ENCODE results near the gene TAF11L13.
"Not testable (repeated sequence)": the region's sequence is repeated elsewhere in the genome, so short reads cannot be mapped to it uniquely, and the experiment has no call there.

Gene TAF11L13

DNA sequence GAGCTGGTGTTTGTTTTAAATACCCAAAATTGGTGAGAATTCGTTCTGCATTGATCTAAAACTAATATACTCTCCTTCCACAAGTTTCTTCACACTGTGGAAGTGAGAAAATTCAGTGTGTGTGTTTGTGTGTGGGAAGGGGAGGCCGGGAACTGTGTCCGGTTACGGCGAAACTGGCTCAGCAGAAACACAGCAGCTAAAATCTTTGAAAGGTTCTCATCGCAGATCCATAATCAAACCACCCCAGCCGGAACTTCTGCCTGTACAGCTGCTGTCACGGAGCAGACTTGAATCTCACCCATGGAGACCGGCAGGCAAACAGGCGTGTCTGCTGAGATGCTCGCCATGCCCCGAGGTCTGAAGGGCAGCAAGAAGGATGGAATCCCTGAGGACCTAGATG, at the start of gene TAF11L13:
TSS of gene TAF11L13 (plus strand) at position 301 of the 400 bp plus-strand sequence.
- DNase-seq: not testable (repeated sequence)

DNA sequence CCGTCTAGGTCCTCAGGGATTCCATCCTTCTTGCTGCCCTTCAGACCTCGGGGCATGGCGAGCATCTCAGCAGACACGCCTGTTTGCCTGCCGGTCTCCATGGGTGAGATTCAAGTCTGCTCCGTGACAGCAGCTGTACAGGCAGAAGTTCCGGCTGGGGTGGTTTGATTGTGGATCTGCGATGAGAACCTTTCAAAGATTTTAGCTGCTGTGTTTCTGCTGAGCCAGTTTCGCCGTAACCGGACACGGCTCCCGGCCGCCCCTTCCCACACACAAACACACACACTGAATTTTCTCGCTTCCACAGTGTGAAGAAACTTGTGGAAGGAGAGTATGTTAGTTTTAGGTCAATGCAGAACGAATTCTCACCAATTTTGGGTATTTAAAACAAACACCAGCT, 46.2 kb upstream of the TAF11L13 start, which contains the start of gene TAF11L7:
TSS of gene TAF11L7 (minus strand) at position 101 of the 400 bp plus-strand sequence.
- DNase-seq: not testable (repeated sequence)

DNA sequence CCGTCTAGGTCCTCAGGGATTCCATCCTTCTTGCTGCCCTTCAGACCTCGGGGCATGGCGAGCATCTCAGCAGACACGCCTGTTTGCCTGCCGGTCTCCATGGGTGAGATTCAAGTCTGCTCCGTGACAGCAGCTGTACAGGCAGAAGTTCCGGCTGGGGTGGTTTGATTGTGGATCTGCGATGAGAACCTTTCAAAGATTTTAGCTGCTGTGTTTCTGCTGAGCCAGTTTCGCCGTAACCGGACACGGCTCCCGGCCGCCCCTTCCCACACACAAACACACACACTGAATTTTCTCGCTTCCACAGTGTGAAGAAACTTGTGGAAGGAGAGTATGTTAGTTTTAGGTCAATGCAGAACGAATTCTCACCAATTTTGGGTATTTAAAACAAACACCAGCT, 41.0 kb upstream of the TAF11L13 start, which contains the start of gene TAF11L8:
TSS of gene TAF11L8 (minus strand) at position 101 of the 400 bp plus-strand sequence.
- DNase-seq: not testable (repeated sequence)

DNA sequence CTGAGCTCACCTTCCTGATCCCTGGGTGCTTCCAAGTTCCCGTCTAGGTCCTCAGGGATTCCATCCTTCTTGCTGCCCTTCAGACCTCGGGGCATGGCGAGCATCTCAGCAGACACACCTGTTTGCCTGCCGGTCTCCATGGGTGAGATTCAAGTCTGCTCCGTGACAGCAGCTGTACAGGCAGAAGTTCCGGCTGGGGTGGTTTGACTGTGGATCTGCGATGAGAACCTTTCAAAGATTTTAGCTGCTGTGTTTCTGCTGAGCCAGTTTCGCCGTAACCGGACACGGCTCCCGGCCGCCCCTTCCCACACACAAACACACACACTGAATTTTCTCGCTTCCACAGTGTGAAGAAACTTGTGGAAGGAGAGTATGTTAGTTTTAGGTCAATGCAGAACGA, 37.6 kb upstream of the TAF11L13 start, which contains the start of gene TAF11L9:
TSS of gene TAF11L9 (minus strand) at position 140 of the 400 bp plus-strand sequence.
- DNase-seq: not testable (repeated sequence)

DNA sequence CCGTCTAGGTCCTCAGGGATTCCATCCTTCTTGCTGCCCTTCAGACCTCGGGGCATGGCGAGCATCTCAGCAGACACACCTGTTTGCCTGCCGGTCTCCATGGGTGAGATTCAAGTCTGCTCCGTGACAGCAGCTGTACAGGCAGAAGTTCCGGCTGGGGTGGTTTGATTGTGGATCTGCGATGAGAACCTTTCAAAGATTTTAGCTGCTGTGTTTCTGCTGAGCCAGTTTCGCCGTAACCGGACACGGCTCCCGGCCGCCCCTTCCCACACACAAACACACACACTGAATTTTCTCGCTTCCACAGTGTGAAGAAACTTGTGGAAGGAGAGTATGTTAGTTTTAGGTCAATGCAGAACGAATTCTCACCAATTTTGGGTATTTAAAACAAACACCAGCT, 34.2 kb upstream of the TAF11L13 start, which contains the start of gene TAF11L10:
TSS of gene TAF11L10 (minus strand) at position 101 of the 400 bp plus-strand sequence.
- DNase-seq: not testable (repeated sequence)

DNA sequence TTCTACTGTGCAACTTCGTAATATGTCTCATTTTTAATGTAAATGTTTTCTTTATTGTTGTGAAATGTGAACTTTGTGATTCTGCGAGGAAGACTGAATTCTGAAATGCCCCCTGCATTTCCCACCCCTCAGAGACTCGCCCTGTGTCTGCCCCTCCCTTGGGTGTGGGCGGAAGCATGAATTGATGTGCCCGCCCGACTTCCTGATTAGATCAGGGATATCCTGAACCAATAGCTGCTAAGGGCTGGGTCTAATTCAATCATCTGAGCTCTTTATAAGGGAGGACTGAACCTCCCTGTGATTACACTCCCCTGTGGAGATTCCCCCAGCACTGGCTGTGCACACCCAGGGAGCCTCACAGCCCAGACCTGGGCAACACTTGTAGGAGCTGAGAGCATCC, 28.0 kb upstream of the TAF11L13 start, which contains the start of gene TAF11L11:
TSS of gene TAF11L11 (plus strand) at position 304 of the 400 bp plus-strand sequence.
- DNase-seq: not testable (repeated sequence)

DNA sequence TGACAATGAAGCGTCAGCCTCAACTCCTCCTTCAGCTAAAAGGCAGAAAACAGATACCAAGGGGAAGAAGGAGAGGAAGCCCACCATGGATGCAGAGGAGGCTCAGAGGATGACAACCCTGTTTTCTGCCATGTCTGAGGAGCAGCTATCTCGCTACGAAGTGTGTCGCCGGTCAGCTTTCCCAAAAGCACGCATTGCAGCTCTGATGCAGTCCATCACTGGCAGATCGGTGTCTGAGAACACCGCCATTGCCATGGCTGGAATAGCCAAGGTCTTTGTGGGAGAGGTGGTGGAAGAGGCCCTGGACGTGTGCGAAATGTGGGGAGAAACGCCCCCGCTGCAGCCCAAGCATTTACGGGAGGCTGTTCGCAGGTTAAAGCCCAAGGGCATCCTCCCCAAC, 26.9 kb upstream of the TAF11L13 start:
- DNase-seq: no peak

DNA sequence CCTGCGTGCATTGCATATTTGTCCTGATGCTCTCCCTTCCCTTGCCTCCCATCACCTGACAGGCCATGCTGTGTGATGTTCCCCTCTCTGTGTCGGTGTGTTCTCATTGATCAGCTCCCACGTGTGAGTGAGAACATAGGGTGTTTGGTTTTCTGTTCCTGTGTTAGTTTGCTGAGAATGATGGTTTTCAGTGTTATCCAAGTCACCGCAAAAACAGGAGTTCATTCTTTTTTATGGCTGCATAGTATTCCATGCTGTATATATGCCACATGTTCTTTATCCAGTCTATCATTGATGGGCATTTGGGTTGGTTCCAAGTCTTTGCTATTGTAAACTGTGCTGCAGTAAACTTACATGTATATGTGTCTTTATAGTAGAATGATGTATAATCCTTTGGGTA, 24.4 kb upstream of the TAF11L13 start:
- not testable (repeated sequence) for DNase-seq

DNA sequence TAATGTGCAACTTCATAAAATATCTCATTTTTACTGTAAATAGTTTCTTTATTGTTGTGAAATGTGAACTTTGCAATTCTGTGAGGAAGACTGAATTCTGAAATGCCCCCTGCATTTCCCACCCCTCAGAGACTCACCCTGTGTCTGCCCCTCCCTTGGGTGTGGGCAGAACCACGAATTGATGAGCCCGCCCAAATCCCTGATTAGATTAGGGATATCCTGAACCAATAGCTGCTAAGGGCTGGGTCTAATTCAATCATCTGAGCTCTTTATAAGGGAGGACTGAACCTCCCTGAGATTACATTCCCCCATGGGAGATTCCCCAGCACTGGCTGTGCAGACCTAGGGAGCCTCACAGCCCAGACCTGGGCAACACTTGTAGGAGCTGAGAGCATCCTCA, 21.8 kb upstream of the TAF11L13 start, which contains the start of gene TAF11L12:
TSS of gene TAF11L12 (plus strand) at position 301 of the 400 bp plus-strand sequence.
- DNase-seq: not testable (repeated sequence)

DNA sequence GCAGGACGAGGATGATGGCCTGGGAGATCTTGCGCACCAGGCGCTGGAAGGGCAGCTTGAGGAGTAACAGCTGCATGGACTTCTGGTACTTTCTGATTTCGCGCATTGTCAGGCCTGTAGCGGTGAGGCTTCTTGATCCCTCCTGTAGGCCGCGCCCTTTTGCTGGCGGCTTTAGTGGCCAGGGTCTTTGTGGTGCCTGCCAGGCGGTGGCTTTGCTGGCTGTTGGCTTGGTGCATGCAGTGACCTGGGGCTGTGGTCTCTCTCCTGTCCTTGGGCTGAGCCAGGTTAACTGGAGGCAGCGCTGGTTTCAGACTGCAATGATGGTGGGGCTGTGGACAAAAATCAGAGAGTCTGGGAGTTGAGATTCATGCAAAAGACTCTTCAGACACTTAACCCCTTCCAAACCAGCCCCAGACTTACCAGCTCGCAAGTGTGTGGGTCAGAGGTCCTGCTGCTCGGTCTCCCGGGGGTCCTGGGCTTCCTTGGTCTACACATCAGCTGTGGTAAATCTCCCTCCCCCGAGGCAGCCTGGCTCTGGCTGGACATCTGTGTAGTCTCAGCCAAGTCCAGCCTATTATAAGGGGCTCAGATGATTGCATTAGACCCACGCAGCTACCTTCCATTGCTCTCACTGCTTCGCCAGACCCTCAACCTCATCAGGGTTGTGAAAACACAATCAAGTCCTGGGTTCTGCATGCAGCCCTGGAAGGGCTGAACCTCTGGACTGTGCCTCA, 16.8 kb upstream of the TAF11L13 start:
- DNase-seq: no peak

DNA sequence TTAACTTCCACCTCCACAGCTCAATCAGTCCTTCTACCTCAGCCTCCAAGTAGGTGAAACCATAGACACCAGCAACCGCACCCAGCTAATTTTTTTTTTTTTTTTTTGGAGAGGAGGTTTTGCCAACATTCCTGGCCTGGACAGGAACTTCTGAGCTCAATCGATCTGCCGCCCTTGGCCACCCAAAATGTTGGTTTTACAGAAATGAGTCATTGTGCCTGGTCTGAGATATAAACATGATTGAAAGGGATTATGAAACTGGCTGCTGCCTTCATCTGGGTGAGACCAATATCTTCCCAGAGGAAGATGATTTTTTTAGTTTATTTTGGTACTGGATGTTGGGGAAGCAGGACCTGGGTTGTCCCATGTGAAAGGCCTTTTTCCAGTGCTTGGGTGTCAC, 12.5 kb upstream of the TAF11L13 start:
- DNase-seq: no peak

DNA sequence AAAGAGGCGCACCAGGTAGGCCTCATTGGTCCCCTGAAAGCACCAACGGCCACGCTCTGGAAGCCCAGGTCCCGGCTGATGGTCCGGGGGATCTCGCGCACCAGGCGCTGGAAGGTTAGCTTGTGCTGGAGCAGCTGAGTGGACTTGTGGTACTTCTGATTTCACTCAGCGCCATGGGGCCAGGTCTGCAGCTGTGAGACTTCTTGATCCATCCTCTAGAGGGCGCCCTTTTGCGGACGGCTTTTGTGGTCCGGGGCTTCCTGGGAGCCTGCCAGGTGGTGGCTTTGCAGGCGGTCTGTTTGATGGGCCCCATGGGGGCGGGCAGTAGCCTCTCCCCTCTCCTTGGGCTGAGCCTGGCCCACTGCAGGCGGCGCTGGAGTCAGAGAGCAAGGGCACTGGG, 11.3 kb upstream of the TAF11L13 start:
- DNase-seq: no peak

DNA sequence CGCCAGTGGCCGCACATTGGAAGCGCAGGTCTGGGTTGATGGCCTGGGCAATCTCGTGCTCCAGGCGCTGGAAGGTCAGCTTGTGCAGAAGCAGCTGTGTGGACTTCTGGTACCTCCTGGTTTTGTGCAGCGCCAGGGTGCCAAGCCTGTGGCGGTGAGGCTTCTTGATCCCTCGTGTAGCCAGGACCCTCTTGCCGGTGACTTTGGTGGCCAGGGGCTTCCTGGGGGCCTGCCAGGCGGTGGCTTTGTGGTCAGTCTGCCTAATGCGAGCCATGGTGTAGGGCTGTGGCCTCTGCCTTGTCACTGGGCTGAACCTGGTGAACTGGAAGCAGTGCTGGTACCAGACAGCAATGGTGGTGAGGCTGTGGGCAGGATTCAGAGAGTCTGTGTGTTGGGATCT, 6.2 kb upstream of the TAF11L13 start:
- DNase-seq: no peak

DNA sequence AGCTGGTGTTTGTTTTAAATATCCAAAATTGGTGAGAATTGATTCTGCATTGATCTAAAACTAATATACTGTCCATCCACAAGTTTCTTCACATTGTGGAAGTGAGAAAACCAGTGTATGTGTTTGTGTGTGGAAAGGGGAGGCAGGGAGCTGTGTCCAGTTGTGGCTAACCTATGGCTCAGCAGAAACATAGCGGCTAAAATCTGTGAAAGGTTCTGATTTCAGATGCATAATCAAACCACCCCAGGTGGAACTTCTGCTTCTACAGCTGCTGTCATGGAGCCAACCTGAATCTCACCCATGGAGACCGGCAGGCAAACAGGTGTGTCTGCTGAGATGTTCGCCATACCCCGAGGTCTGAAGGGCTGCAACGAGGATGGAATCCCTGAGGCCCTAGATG, 2.3 kb downstream of the TAF11L13 start, which contains the start of gene TAF11L14:
TSS of gene TAF11L14 (plus strand) at position 301 of the 400 bp plus-strand sequence.
- DNase-seq: no peak

DNA sequence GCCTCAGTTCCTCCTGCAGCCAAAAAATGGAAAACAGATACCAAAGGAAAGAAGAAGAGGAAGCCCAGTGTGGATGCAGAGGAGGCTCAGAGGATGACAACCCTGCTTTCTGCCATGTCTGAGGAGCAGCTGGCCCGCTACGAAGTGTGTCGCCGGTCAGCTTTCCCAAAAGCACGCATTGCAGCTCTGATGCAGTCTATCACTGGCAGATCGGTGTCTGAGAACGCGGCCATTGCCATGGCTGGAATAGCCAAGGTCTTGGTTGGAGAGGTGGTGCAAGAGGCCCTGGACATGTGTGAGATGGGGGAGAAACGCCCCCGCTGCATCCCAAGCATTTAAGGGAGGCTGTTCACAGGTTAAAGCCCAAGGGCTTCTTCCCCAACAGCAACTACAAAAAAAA, 17.3 kb downstream of the TAF11L13 start:
- DNase-seq: not testable (repeated sequence)

DNA sequence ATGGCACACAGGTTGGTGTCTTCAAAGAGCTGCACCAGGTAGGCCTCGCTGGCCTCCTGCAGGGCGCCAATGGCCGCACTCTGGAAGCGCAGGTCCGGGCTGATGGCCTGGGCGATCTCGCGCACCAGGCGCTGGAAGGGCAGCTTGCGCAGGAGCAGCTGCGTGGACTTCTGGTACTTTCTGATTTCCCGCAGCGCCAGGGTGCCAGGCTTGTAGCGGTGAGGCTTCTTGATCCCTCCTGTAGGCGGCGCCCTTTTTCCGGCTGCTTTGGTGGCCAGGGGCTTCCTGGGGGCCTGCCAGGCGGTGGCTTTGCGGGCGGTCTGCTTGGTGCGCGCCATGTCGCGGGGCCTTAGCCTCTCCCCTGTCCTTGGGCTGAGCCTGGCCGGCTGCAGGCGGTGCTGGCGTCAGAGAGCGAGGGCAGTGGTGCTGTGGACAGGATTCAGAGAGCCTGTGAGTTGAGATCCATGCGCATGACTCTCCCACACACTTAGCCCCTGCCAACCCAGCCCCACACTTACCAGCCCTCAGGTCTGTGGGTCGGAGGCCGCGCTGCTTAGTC, 23.4 kb downstream of the TAF11L13 start:
- not testable (repeated sequence) for DNase-seq

DNA sequence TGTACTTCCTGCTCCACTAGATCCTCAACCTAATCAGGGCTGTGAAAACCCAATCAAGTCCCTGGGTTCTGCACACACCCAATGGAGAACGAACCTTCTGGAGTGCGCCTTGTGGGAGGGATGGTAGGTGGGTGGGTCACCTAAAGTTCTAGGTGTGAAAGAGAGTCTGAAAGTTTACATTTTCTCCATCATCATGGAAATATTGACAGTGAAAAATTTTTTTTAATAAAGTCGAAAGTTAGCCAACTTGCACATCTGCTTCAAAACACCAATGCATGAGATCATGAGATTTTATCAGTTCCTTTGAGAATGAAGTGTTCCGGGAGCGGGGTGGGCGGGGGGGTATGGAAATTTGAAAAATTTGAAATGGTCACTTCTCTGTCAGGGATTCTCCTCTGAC, 24.0 kb downstream of the TAF11L13 start:
- DNase-seq: no peak

DNA sequence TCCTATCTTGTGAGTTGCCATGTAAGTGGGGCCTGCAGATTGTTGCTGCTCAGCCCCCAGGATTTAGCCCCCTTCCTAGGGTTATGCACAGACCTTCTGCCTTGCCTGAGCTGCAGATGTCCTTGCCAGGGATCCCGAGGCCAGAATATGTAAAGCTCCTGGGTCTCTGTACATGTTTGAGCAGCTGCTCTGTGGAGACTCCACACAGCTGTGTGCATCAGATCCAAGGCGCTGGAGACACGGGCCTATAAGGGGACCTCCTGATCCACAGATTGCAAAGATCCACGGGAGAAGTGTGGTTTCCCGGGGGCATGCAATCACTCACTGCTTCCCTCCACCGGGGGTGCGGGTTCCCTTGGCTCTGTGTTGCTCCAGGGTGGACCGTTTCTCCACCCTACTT, 31.3 kb downstream of the TAF11L13 start:
- DNase-seq: no peak

DNA sequence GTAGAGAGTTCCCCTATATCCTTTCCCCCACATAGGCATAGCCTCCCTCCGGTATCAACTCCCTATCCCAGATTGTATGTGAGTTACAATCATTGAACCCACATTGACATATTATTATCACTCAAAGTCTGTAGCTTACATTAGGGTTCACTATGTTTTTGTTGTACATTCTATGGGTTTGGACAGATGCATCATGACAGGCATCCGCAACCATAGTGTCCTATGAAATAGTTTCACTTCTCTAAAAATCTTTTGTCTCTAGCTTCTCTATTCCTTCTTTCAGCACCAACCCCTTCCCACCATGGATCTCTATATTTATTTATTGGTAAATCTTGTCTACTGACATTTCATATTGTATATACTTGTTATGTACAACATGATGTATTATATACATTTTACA, 33.9 kb downstream of the TAF11L13 start:
- DNase-seq: no peak

DNA sequence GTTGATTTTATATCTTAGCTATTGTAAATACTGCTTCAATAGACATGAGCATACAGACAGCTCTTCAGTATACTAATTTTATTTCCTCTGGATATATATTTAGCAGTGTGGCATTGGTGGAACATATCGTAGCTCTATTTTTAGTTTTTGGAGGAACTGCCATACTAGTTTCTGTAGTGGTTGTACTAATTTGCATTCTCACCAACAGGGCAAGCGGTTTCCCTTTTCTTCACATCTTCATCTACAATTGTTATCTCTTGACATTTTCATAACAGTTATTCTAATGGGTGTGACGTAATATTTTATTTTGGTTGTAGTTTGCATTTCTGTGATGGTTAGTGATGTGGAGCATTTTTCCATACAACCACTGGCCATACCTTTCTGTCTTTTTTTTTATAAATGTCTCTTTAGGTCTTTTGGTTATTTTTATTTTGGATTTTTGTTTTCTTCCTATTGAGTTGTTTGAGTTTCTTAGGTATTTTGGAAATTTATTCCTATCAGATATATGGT, 34.9 kb downstream of the TAF11L13 start:
- DNase-seq: no peak

DNA sequence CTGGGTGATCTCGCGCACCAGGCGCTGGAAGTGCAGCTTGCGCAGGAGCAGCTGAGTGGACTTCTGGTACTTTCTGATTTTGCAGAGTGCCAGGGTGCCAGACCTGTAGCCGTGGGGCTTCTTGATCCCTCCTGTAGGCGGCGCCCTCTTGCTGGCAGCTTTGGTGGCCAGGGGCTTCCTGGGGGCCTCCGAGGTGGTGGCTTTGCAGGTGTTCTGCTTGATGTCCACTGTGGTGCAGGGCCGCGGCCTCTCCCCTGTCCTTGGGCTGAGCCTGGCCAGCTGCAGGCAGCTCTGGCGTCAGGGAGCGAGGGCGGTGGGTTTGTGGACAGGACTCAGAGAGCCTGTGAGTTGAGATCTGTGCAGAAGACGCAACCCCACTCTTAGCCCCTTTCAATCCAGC, 38.5 kb downstream of the TAF11L13 start:
- DNase-seq: no peak

DNA sequence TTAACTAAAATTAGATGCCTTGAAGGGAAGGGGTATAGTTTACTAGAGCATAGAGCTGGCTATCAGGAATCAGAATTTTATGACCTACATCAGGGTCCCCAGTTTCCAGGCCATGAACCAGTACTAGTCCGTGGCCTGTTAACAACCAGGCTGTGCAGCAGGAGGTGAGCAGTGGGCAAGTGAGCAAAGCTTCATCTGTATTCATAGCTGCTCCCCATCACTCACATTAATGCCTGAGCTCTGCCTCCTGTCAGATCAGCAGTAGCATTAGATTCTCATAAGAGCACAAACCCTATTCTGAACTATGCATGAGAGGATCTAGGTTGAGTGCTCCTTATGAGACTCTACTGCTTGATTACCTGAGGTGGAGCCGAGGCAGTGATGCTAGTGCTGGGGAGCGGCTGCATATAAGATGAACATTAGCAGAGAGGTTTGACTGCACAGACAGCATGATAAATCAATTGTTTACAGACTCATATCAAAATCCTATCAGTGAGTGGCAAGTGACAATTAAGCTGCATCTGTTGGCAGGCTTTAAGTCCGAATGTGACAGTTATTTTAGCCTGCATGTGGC, 47.0 kb downstream of the TAF11L13 start:
- no peak for DNase-seq

DNA sequence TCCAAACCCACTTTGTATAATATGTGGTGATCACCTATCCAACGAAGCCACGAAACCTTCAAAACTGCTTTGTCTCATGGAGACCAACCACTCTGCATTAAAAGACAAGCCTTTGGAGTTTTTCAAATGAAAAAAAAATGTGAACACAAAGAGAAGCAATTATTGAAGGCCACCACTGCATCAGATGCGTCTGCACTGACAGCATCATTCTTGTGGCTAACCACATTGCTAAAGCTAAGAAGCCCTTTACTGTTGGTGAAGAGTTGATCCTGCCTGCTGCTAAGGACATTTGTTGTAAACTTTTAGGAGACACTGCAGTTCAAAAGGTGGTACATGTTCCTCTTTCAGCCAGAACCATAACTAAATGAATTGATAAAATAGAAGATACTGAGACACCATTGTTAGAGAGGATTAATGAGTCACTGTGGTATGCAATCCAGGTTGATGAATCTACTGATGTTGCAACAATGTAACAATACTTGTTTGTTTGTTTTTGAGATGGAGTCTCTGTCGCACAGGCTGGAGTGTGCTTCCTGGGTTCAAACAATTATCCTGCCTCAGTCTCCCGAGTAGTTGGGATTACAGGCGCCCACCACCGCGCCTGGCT, 47.8 kb downstream of the TAF11L13 start:
- DNase-seq: no peak

All from NCI-H2227 treated with DMSO at 0.1 percent for 48 hours (cell line).